ENCODE data around the gene ARSG. TPM values are rescaled to one million over a fixed set of nuclear protein-coding genes. Genes with fewer than 3 reads are reported as not detected.

ARSG gene
- total RNA-seq, 1 donor from 2014 or later, result 10.4 TPM

DNA sequence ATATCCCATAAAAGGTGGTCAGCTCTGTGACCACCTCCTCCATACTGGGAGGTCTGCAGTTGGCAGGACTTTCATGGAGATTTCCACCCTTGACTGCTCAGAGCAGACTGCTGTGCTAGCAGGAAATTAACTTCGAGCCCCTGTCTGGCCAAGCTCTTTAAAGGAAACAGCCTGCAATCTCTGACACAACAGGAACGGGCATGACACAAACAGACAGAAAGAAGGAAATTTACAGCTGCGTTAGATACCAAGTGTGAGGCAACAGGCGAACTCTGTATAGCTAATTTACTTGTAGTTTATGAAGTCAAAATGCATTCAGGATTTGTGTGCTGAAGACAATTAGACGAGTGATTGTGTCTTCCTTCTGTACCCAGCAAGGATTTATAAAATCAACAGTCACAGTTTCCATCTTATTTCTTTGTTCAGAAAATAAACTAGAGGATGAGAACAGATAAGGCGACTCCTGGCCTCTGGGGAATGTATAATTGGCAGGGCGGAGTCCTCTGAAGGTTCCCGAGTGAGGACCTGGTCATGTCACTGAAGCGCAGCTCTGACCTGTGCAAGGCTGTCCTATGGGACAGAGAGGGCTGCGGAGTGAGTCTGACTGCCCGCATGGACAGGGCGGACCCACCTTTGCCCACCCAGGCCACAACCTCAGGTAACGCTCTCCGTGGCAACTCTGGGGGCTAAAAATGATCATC, 149.9 kb downstream of the ARSG start:
- intact Hi-C loops (cut with micrococcal nuclease), result no loop called here

DNA sequence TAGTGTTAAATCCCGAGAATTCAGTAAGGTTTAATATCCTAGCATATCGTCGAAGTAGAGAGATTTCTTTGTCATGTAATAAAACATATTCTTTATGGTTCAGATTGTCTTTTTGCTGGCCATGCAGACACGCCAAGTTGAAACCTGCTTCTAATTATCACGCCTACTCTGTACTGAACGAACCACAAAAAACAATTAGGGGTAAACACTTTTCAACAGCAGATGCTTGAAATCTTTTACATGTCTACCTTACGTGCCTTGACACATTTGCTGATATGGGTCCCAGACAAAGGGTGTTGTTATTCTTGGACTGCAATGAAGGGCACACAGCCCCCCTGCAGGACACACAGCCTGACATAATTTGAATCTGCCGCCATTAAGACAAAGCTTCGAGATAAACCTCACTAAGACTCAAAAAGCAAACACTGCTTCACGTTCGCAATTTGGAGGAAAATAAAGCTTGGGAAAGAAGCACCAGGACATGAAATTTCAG, 152.7 kb downstream of the ARSG start:
- intact Hi-C loops (cut with micrococcal nuclease), result no loop called here

DNA sequence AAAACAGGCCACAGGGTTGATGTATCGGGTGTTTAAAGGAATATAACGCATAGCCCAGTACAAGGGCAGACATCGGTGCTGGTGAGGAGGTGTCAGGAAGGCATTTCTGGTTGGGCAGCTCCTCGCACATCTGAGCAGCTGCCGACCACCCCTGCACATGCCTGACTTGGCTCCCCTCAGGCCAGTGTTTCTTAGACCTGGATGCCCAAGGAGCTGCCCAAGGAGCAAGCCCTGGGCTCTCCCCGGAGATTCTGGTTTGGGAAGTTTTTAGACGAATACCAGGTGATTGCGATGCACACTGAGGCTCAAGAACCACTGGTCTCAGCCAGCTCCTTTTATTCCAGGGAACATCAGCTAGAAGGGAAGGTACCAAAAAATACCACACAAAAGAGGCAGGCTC, 154.4 kb downstream of the ARSG start:
- intact Hi-C loops (cut with micrococcal nuclease), result no loop called here

DNA sequence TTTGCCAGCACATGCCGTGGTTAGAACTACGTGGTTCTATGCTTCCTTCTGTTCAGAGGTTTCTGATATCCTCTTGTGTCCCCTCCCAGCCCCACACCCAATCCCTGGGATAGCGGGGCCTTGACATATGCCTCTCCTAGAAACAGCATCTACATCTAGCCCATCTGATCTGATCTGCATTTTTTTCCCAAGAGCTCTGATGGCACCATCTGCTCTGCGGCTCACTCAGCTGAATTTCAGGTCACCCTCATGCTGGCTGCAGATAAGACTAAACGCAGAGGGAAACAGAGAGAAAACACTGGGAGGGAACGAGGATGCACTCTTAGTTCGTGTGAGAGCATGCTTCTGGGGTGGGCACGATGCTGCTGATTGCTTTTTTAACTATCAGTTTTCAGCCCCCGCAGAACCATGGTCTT, 155.3 kb downstream of the ARSG start:
- intact Hi-C loops (cut with micrococcal nuclease), result no loop called here

DNA sequence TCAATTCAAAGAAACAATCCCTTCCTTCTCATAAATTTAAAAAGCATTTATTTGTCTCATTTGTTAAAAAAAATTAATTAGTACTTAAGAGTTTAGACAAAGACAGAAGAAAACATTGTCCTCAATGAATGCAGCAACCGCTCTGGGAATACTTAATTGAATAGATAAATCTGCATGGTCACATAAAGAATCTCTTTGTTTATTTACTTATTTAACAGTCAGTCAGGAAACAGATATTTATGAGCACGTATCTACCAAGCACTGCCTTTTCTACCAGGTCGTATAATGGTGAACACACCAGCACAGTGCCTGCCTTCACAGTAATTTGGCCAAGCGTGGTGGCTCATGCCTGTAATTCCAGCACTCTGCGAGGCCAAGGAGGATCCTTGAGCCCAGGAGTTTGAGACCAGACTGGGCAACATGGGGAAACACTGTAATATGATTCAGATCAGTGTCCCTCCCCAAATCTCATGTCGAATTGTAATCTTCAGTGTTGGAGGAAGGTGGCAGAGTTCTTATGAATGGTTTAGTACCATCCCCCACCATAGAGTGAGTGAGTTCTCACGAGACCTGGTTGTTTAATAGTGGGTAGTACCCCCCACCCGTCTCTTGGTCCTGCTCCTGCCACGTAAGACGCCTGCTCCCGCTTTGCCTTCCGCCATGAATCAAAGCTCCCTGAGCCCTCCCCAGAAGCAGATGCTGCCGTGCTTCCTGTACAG, 157.9 kb downstream of the ARSG start:
- intact Hi-C loops (cut with micrococcal nuclease), result no loop called here

DNA sequence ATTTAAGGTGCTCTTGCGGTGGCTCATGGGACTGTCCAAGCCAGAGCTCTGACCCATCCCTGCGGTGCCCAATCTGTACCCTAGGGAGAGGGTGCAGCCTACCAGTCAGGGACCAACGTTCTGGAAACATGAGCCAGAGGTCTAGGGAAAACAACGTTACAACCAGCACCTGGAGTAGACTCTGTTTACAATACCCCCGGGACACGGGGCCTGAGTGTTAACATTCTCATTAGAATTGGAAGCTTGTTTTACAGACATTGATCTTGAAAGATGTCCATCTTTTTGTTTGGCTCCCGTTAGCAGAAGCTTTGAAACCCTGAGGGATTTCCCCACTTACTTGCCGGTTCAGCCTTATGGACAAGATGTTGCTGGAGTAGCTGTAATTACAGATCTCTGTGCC, 159.1 kb downstream of the ARSG start:
- intact Hi-C loops (cut with micrococcal nuclease), result no loop called here

DNA sequence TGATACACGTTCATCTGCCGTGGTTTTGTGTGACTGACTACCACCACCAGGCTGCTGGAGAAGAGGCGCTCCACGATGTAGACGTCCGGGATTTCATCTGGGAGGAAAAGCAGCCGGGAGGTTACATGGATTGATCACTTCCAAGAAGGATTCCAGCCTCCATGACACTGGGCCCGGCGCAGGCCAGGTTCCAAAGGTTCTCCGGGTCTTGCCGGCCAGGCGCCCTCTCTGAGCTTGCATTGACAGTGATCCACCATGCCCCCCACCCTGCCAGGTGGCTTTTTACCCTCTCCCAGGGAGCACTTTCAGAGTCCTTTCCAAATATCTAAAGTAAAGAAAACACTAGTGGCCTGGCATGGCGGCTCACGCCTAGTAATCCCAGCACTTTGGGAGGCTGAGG, 159.5 kb downstream of the ARSG start:
- intact Hi-C loops (cut with micrococcal nuclease), result no loop called here

DNA sequence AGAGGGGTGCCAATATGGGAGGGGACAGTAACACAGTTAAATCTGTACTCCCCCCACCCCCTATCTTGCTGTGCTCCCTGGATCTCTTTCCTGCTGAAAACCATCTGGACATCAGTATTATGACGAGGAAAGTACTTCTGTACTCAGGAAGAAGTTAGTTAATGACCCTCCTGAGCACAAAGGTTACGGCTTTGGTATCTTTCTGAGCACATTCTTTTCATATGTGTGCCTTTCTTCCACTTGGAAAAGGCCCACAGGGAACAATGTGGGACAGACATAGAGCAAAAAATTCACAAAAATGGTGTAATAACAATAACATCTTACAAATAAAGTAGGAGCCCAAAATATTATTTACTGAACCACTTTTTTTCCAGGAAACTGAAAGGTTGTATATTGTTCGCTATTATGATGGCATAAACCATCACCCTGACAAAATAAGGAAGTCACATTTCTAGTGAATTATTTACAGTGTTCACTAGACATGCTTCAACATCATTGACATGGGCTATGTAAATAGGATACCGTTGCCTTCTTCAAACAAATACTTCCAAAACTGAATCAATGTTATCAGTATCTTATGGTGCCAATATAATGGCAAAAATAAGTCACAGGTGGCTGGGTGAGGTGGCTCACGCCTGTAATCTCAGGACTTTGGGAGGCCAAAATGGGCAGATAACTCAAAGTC, 160.5 kb downstream of the ARSG start:
- intact Hi-C loops (cut with micrococcal nuclease), result no loop called here

DNA sequence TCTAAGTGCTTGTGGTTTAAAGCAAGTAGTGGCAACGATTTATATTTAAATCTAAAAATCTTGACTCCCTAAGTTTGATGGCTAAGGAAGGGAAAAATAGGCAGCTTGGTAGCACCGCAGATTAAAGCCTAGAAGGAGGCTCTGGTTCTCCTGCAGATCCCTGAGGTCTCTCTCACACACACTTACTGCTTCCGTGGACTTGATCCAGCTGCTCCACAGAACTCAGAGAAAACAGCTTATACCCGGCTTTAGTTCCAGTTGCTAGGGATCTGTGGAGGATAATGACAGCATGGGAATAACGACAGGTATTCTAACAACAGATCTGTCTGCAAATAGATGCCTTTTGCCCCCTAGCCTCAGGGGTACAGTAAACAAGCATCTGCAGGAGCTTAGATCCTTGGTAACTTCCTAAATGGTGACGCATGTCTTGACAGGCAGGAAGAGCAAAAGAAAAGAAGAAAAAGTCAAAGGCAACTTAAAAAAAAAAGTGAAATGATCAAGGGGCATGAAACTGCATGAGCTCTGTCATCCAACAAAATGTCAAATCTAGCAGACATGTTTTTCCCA, 161.5 kb downstream of the ARSG start:
- intact Hi-C loops (cut with micrococcal nuclease), result no loop called here

DNA sequence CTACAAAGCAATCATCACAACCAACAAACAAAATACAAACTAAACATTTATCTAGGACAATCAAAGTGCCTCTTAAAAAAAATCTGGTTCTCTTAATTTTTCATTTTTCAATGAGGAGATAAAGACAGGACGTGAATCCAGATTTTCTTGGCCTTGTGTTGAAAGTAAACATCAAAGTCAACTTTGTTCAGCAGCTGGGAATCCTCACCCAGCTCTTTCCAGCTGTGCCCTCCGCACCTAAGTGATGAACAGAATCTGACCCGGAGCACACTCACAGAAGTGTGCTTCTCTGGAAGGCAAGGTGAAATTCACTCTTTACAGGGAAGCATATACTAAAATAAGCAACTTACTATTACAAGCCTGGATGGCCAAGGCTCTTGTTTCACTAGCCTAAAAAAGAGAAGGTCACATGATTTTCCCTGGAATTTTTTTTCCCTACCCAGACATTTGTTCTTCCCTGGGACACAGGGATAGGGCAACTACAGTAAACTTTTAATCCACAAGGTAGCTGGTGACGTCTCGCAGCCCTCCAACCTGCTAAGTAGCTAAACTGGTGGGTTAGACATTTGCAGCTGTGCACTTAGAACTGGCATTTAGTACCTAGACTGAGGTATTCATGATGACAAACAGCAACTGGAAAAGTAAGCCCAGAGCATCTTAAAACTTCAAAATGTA, 162.8 kb downstream of the ARSG start:
- intact Hi-C loops (cut with micrococcal nuclease), result no loop called here

DNA sequence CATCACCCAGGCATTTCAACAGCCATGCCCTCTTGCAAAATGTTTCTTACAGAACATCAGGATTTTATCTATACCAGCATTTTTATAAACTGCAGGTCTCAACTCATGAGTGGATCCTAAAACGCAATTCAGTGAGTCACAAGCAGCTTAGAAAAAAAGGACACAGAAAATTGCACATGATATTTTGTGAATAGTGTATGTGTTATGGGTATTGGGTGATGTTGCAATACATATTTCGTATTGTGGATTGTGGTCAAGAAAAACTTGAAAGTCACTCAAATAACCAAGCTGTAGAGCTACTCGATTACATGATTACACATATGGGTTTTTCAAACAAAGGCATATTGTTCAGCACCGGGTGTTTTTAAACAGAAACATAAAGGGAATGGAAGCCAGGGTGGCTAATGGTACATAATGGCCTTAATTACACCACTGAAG, 164.6 kb downstream of the ARSG start:
- intact Hi-C loops (cut with micrococcal nuclease), result loop anchor here (5.0 kb wide), 1 partner anchor 1079 kb away; the partner anchor contains the start of gene PITPNC1

DNA sequence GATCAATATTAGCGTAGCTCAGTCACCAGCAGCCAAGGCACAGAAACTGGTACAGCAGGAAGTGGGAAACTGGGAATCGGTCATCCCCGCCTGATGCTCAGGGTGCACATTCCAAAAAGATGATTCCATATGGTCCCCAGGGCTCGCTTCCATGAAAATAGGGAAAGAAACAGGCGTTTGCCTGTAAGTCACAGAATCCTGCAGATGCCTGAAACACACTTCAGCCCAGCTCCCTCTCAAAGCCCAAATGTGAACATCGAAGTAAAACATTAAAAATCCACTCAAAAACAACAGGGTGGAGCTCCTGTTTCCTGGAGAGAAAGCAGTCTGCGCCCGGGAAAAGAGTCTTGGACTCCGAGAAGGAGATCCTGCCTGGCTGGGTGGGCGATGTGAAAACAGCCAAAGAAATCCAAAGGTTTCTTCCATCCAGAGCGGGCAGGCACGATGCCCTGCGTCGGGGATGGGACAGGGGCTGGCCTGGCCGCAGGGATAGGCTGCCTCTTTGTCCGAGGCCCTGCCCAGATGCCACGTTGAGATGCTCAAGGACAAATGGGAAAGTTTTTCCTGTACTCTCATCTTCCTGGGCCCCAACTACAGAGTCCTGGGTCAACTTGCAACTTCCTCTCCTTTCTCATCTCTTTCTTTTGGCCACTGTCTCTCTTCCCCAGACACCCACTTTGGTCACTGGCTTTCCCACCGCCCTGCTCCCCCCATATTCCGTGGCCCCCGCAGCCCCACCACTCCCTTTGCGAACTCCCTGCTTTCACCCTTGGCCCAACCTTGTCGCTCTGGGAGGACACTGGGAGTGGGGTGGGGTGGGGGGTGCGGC, 165.3 kb downstream of the ARSG start:
- intact Hi-C loops (cut with micrococcal nuclease), result loop anchor here (1.0 to 5.0 kb wide), 6 partner anchors 18 to 1079 kb away; partner anchors contain the start of genes ARSG, KPNA2, PITPNC1 and PRKAR1A

DNA sequence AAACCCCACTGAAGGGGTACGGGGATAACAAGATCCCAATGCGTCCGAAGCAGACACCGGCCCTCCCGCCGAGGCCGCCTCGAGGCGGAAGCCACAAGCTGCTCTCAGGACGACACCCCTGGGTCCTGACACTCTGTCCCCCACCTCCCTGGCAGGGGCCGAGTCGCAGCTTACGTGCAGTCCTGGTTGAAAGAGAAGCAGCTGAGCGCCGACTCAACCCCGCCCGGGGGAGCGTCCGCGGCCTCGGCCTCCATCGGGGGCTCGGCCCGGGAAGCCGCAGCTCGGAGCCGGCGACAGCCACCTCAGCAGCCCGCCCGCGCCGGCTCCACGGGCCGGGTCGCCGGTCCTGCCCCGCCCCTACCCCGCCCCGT, 165.9 kb downstream of the ARSG start, which contains the start of gene WIPI1:
Gene WIPI1 (minus strand): TSS at position 329 of the 371 bp plus-strand sequence. CDS start 75 bp downstream, at position 254.
- intact Hi-C loops (cut with micrococcal nuclease), result loop anchor here (1.0 to 5.0 kb wide), 6 partner anchors 19 to 1080 kb away; partner anchors contain the start of genes ARSG, KPNA2, PITPNC1 and PRKAR1A

DNA sequence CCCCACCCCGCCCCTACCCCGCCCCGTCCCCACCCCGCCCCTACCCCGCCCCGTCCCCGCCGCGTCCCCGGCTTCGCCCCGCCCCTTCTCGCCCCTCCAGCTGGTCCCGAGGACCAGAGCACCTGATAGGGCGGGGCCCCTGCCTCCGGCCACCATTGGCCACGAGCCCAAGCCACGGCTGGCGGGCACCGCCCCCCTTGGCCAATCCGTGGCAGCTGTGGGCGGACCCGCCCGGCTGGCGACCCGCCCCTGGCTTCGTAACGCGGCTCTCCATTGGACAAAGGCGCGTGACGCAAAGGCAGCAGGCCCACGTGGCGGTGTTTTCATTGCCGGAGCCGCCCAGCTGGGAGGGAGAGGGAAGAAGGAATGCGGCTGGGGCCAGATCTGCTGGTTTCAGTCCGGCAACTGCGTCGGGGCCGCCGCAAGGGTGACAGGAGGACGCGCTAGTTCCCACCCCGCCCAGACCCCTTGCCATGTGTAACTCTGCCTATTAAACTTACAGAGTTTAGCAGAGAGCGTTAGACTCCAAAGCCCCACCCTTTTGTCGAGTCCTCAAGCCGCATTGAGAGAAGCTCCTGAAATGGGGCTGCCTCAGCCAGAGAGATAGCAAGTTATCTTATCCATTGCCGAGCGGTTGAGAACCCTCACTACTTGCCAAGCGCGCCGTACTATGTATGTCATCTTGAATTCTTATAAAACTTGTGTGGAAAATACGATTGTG, 166.4 kb downstream of the ARSG start:
- intact Hi-C loops (cut with micrococcal nuclease), result loop anchor here (1.0 to 5.0 kb wide), 6 partner anchors 19 to 1080 kb away; partner anchors contain the start of genes ARSG, KPNA2, PITPNC1 and PRKAR1A

DNA sequence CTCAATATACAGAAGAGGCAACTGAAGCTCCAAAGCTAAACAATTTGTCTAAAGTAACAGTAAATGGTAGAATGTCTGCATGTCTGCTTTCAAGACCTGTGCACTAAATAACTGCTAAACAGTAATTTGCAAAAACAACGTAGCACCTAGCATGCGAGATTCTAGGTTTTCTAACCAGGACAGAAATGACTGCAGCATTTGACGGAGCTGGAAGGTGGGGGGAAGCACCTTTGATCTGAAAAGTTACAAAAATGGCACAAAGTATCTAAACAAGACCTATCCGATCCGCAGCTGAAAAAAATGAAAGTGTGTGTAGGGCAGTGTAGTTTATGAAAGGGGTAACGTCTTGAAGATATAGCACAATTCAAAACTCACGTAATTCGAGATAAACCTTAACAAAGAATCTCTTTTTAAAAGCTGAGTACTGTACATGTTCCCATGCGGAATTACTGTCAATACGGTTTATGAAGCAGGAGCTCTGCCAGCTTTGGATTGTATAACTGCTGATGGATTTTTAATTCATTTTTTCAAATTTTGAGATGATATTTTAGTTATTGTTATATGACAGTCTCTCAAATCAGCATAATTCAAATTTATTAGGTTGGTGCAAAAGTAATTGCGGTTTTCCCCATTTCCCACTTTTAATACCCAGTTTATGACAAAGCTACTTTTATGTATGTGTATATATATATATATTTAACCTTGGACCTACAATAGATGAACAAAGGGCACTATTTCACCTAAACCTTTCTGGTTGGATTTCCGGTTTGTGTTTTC, 167.2 kb downstream of the ARSG start:
- intact Hi-C loops (cut with micrococcal nuclease), result loop anchor here (5.0 kb wide), 1 partner anchor 1081 kb away; the partner anchor contains the start of gene PITPNC1

DNA sequence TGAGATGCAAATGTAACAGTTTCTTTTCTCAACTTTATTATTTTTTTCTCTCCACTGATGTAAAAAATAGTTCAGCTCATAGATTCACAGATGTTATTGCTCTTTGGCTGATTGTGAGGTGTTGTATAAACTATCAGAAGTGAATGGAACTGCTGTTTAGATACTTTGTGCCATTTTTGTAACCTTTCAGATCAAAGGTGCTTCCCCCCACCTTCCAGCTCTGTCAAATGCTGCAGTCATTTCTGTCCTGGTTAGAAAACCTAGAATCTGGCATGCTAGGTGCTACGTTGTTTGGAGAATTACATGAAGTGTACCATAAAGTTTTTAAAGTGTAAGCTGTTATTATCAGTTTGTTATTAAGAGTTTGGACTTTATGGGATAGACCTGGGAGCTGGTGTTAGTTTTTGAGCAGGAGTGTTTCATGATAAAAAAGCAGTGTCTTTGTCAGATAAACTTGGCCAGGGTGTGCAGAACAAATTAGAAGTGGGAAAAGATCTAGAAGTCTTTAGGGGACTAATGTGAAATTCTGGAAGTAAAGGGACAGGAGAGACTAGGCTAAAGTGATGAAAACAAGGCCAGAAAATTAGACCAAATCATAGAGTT, 167.8 kb downstream of the ARSG start:
- intact Hi-C loops (cut with micrococcal nuclease), result loop anchor here (5.0 kb wide), 1 partner anchor 1082 kb away; the partner anchor contains the start of gene PITPNC1

DNA sequence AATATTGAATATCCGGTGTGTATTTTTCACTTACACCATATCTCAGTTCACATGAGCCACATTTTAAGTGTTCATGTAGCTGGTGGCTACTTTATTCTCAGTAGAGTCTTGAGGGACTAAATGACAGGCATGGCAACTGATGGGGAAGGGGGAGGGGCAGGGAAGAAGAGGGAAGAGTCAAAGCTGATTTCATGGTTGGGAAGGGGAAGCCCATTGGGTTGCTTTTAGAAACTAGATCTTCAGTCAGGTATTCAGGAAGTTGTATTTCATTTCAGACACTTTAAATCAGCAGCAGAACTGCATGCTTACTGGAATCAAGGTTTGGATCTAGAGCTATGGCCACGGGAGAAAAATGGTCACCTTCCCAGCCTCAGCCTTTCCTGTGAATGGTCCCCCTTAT, 168.9 kb downstream of the ARSG start:
- intact Hi-C loops (cut with micrococcal nuclease), result loop anchor here (2.0 to 10.0 kb wide), 6 partner anchors 113 to 743 kb away; partner anchors contain the start of genes BPTF and NOL11

DNA sequence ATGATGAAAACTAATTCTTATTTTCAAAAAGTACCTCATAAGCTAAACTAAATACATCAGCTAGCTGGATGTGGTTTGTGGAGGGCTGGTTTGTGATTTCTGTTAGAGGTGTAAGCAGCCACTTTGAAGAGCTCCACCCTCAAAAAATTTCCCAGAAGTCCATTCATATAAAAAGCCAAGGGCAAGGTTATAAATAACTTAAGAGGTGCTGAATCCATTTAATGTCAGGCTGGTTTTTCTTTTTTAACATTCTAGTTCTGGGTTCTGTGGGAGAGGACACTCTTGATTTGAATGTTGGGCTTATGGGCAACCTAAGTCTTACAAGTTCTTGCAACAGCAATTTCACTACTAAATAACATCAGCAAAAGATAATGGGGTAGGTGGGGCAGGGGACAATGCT, 169.4 kb downstream of the ARSG start:
- intact Hi-C loops (cut with micrococcal nuclease), result loop anchor here (2.0 to 10.0 kb wide), 6 partner anchors 114 to 744 kb away; partner anchors contain the start of genes BPTF and NOL11

Measured in T-helper 2 cell treated with Interferon-gamma antibody and Interleukin-4, amounts not matched to agents 100 ng/mL and 5 ng/mL, for 36 hours (primary cell).